Stimulated activated CD4-positive, alpha-beta T cell treated with anti-CD3 and anti-CD28 coated beads, Interleukin-15, amount 100 ng/mL, for 1 hour (primary cell): ENCODE results near the gene ADAMTSL5.
"Not testable (repeated sequence)": the region's sequence is repeated elsewhere in the genome, so short reads cannot be mapped to it uniquely, and the experiment has no call there.

ENCODE experiments used
- DNase-seq, 2 donors: peaks; one replicate each; pipeline ENCODE4 v3.0.0-alpha.2; 2020; ENCODE audit warnings: low read depth in 1 of 2, low spot score in 1 of 2

Gene ADAMTSL5

DNA sequence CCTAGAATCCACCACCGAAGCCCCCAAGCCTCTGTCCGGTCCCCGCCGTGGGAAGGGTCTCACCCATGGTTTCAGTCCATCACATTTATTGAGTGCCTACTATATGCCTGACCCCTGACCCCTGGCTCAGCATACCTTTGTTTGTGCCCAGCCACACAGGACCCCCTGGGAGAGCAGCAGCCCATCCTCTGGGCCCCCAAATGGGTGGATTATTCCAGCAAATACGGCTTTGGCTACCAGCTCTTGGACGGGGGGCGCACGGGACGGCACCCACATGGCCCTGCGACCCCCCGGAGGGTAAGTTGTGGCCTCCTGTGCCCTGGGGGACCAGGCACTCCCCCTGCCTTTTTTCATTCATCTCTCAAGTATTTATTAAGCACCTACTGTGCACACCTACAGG lies 18.8 kb upstream of the ADAMTSL5 start:
- DNase-seq = no peak

DNA sequence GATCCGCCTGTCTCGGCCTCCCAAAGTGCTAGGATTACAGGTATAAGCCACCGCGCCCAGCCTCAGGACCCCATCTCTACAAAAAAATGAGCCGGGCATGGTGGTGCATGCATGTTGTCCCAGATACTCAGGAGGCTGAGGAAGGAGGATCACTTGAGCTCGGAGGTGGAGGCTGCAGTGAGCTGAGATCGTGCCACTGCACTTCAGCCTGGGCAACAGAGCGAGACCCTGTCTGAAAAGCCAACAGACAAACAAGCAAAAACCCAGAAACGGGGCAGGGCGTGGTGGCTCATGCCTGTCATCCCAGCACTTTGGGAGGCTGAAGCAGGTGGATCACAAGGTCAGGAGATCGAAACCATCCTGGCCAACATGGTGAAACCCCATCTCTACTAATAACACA lies 18.0 kb upstream of the ADAMTSL5 start:
- not testable (repeated sequence) for DNase-seq

DNA sequence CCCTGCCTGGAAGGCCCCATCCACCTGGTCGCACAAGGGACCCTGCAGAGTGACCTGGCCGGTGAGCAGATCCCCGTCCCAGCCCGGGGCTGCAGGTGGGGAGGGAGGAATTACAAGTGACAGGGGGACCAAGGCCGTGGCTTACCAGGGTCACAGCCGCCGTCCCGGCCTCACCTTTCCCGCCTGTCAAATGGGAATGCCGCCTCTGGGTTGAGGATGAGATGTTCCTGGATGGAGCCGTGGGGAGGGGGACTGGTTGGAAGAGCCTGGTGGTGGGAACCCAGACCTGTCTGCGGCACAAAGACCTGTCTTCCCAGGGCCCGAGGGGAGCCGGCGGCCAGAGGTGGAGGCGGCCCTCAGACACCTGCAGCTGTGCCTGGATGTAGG lies 16.6 kb upstream of the ADAMTSL5 start:
- DNase-seq = no peak

DNA sequence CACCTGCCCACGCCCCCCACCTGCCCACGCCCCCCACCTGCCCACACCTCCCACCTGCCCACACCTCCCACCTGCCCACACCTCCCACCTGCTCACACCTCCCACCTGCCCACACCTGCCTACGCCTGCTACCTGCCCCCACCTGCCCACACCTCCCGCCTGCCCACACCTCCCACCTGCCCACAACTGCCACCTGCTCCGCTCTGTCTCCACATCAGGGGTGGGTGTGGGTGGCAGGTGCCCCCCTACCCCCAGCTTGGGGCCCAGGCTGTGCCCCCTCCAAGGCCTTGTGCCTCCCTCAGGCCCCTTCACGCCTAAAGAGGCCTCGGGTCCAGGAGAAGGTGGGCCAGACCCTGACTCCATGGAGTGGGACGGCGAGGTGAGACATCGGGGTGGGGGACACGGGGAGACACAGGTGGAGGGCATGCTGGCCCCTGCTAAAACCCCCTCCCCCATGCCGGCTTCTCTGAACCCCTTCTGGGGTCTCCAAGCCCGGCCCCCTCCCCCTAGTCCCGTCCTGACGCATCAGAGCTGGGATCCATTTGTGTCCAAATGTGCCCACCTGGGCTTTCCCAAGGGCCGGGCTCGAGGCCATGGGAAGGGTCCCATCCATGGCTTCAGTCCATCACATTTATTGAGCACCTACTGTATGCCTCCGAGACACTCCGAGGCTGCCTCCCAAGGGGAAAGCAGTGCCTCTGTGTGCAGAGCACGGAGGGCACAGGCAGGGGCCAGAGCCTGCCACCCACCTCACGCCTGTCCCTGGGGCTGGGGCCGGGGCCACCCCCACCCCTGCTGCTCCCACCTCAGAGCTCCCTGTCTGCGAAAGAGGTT lies 16.0 kb upstream of the ADAMTSL5 start:
- no peak for DNase-seq

DNA sequence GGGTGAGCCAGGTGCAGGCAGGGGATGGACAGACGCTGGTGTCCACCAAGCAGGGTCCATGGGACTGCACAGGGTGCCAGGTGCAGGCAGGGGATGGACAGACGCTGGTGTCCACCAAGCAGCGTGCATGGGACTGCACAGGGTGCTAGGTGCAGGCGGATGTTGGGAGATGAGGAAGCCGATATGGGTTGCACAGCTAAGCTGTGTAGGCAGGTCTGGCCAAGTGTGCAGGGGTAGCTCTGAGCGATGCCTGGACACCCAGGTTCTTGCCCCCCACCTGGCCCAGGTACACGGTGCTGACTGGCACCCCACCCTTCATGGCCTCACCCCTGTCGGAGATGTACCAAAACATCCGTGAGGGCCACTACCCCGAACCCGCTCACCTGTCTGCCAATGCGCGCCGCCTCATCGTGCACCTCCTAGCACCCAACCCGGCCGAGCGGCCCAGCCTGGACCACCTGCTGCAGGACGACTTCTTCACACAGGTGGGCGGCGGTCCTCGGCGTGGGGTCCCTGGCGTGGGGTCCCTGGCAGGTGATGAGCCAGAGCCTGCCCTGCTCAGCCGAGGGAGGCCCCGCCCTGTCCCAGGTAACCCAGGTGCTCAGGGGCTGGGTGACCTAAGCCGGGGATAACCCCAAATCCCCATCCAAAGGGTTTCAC lies 15.0 kb upstream of the ADAMTSL5 start:
- no peak for DNase-seq

DNA sequence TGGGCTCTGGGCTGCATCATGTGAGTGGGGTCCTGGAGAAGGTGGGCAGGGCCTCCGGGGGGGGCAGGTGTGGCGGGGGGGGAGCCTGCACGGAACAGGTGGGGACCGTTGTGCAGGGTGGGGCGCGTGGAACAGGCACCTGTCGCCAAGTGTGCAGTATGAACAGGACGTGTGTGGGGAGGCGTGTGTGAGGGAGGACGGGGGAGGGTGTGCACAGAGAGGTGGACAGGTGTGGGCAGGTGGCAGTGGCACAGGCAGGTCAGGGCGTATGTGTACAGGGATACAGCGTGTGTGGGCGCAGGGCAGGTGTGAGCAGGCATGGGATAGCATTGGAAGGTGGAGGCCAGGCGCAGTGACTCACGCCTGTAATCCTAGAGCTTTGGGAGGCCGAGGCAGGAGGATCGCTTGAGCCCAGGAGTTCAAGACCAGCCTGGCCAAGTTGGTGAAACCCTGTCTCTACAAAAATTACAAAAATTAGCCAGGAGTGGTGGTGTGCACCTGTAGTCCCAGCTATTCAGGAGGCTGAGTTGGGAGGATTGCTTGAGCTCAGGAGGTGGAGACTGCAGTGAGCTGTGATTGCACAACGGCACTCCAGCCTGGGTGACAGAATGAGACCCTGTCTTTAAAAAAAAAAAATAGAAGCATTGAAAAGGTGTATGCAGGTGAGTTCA lies 14.3 kb upstream of the ADAMTSL5 start:
- DNase-seq = no peak

DNA sequence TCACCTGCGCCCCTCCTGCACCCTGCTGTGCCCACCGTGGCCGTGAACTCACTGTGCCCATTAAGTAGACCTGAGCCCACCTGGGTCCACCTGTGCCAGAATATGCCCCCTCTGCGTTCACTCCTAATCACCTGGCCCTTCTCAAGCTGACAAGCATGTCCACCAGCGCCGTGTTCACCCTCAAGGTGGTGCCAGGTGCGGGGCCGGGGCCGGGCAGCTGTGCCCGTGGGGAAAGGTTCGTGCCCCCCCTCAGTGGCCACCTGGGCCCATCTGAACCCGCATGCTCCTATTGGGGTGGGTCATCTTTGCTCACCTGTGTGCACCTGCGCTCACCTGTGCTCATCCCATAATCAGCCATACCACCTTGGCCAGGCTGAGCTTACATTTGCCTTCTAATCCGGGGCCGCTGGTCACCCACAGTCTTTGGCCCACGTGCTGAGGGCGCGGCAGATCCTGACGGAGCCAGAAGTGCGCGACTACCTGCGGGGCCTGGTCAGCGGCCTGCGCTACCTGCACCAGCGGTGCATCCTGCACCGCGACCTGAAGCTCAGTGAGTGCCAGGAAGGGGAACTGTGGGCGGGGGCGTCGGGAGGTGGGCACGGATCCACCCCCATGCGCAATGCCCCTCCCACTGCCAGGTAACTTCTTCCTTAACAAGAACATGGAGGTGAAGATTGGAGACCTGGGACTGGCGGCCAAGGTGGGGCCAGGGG lies 13.4 kb upstream of the ADAMTSL5 start:
- DNase-seq = no peak

DNA sequence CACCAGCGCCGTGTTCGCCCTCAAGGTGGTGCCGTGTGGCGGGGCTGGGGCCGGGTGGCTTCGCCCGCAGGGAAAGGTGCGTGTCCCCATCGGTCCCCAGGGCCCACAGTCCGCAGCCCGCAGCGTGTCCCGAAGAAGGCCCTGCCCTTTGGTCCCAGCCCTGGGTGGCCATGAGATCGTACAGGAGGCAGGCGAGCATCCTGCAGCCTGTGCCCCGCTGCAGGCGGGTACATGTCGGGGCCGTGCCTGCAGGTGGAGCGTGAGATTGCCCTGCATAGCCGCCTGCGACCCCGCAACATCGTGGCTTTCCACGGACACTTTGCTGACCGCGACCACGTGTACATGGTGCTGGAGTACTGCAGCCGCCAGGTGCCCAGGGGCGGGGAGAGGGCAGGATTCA lies 12.5 kb upstream of the ADAMTSL5 start:
- no peak for DNase-seq

DNA sequence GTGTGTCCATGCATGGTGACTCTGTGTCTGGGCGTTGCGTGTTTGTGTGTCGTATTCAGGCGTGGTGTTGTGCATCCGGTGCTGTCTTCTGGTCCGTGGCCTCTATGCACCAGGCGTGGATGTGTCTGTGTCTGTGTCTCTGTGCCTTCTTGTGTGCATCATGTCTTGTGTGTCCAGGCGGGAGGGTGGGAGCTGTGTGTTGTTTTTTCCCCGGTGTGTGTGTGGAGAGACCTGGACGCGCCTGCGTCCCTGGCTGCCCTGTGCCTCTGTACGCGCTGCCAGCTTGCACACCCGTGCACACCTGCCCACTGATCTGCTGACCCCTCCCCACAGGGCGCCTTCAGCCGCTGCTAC lies 12.1 kb upstream of the ADAMTSL5 start:
- no peak for DNase-seq

DNA sequence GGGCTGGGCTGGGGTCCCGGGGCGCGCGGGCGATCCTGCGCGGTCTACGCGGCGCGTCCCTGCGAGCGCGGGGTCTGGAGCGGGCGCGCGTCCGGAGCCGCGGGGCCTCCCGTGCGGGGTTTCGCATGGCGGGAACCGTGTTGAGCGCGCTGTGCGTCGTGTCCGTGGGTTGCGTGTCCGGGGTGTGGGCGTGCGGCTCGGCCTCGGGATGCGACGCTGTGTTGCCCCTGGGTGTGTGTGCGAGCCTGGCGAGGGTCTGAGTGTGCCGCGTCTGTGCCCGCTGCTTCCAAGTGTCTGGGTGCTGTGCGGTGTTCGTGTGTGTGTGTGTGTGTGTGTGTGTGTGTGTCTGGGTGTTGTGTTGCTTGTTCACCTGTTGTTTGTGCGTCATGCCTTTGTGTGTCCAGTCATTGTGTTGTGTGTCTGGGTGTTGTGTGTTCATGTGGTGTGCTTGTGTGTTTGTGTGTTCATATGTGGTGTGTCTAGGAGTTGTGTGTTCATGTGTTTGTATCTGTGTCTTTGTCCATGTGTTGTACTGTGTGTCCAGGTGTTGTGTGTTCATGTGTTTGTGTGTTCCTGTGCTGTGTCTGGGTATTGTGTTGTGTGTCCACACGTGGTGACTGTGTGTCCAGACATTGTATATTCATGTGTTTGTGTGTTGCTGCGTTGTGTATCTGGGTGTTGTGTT lies 11.6 kb upstream of the ADAMTSL5 start:
- no peak for DNase-seq

DNA sequence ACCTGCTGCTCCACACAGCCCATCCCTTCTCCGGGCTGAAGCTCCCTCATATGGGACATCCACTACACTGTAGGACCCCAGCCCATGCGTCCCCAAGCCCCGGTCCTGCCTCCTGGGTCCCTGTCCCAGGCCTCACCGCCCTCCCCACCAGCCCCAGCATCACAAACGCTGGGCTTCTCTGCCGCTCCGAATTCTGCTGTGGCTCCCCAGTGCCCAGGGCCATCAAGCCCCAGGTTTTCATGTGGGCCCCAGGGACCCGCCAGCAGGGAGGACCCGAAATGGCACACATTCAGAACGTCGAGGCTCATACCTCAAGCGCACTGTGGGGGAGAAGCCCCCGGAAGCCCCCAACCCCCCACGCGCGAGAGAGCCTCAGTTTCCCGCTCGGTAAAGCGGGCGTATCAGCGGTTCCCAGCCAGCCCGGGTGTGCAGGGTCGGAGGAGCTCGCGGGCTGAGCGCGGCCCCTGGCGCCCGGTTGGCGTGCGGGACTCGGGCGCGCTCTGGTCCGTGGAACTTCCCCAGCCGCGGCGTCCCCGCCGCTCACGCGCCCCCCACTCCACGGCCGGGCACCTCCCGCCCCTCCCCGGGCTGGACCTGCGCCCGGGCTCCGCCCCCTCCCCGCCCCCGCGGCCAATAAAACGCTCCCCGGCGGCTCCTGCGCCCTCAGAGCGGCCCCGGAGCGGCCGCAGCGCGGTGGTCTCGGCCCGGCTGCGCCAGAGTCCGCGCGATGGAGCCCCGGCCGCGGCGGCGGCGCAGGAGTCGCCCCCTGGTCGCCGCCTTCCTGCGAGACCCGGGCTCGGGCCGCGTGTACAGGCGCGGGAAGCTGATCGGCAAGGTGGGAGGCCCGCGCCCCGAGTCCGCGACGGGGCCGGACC lies 10.8 kb upstream of the ADAMTSL5 start, which contains the start of gene PLK5:
PLK5 (plus strand) TSS at position 666 of the 875 bp plus-strand sequence. CDS start 2,920 bp downstream, outside the sequence.
- no peak for DNase-seq

DNA sequence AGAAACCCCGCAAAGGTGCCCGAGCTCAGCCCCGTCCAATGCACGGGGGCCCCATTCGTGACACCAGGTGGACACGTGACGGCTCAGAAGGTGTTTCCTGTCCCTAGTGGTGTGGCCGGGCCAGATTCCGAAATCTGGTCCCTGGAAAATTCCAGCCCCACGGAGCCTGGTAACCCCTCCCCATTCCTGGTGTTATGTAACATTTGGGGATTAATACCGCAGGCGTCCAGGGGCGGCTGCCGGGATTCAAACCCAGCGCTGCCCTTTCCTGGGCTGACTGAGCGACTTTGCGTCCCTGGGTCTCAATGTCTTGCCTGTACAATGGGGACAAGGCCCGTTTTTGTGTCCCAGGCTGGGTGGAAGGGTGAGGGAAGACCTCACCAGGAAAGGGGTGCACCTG lies 10.0 kb upstream of the ADAMTSL5 start:
- DNase-seq = no peak

DNA sequence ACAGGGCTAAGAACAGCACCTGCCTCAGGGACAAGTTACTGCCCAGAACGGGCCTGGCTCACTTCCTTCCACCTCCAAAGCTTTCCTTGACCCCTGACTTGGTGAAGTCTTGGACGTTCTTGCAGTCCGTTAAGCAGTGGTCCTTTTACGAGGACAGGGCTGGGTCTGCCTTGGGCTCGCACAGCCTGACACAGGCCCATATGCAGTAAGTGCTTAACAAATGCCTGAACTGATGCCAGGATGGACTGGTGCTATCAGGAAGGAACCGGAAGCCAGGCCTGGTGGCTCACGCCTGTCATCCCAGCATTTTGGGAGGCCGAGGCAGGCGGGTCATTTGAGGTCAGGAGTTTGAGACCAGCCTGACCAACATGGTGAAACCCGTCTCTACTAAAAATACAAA lies 9.2 kb upstream of the ADAMTSL5 start:
- DNase-seq = no peak

DNA sequence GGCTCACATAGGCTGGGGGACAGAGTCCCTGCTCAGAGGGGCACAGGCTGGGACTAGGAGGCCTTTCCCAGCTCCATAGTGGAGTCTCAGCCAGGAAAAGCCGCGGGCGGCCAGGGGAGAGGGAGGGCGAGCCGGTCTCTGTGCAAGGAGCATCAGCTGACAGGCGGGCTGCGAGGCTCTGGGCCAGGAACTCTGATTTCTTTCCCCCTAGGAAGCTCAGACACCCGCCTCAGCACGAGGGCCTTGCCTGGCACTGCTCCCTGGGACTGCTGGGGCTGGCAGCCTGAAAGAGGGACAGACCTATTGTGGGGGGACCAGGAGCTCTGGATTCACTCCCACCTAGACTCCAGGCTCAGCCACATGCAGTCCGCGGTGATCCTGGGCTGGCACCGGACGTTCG lies 8.8 kb upstream of the ADAMTSL5 start:
- no peak for DNase-seq

DNA sequence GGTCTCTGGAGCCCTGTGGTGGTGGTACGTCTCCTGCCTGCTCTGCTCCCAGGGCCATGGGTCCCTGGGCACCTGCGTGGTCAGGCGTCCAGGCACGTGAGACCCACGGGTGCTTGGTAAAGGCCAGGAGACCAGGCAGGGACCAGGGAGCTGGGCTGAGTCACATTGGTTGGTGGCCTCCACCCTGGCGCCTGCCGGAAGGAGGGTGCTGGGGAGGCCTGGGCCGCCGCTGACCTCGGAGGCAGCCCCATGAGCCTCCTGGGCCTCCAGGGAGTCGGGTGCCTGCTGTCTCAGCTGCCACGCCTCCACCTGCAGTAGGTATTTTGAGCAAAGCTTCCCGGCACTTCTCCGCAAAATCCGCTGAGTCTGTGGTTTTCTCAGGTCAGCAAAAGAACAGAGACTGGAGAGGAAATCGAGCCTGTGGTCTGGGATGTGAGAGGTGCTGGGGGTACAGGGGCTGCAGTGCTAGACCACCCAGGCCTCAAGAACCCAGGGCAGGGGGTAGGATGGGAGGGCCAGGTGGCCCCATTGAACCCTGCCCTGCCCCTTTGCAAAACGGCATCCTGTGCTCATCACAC lies 7.5 kb upstream of the ADAMTSL5 start:
- DNase-seq = no peak

DNA sequence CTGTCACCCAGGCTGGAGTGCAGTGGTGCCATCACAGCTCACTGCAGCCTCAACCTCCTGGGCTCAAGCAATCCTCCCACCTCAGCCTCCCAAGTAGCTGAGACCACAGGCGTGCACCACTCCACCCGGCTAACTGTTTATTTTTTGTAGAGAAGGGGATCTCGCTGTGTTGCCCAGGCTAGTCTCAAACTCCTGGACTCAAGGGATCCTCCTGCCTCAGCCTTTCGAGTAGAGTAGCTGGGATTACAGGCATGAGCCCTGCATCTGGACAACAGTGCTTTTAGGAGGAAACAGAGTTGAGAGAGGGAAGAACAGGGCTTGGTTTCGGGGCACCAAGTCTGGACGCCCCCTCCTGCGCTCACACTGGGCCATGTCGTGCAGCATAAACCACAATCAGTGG lies 7.0 kb upstream of the ADAMTSL5 start:
- DNase-seq = not testable (repeated sequence)

DNA sequence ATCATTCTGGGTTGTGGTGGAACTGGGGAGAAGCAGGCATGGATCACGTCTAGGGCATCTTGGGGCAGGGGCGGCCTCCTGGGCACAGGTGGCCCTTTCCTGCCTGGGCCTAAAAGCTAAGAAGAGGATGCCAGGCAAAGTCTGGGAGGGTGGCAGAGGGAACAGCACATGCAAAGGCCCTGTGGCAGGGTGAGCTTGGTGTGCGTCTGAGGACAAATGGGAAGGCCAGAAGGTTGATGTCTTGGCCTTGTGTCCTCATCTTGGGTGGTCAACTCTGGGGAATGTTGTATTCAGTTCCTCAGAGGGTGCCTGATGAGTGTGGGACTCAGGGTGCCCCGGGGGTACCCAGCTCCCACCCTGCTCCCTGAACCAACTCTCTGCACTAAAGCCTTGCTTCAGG lies 5.7 kb upstream of the ADAMTSL5 start:
- no peak for DNase-seq

DNA sequence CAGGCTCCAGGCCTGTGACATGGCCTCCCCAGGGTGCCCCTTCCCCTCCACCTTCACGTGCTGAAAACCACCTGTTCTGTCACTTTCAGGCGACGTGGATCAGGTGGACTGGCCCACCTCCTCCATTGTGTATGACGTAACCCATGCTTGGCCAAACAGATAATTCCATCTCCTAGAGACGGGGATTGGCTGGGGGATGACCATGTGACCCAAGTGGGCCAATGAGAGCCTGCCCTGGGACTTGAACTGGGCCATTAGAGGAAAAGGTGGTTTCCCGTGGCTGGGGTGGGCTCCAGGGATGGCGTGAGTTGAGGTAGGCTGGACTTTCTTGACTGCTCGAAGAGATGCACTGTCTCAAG lies 3.6 kb upstream of the ADAMTSL5 start:
- no peak for DNase-seq

DNA sequence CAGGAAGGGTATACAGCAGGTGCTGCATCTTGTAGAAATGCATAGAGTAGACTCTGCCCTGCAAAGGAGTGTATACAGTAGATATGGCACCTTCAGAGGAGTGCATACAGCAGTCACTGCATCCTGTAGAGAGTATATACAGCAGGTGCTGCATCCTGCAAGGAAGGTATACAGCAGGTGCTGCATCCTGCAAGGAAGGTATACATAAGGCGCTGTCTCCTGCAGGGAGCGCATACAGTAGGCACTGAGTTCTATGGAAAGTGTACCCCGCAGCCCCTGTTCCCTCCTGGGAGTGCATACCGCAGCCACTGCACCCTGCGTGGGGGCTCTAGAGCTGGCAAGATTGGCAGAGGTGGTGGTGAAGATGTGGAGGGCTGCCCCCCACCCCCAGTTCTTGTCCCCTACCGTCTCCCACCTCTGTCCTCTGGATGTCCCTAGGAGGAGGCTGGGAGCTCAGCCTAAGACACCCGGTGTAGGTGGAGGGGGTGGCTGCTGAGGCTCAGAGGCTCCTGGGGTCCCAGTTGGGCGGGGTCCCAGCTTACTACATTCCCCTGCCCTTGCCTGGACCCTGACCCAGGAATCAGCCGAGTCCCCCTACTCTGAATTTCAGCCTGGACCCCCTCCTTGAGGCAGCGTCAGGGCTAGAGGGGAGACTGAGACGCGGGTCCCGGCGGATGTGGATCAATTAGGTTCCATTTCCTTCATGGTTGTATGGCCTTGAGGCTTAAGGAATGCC lies 2.3 kb upstream of the ADAMTSL5 start:
- no peak for DNase-seq
